ENCODE results near the gene KCMF1. TPM values are rescaled to one million over a fixed set of nuclear protein-coding genes. Genes with fewer than 3 reads are reported as not detected.
A peak's percentile ranks its signal among the peaks of the same experiment; 100 is the strongest.

KCMF1 gene
- total and polyA plus RNA-seq, 2 of the 13 experiments (the other 11 are each of a cell fraction or from before 2014, with no cell fraction given) = 62.1 to 116 TPM

GRCh38 chr2:84963692-84964405, 7.1 kb upstream of the KCMF1 start (continued):
- TF ChIP-seq KAT8 (CRISPR knock-in tag; IDR thresholded peaks at IDR 0.05) = peak; percentile 80
- TF ChIP-seq, protein P1, sequence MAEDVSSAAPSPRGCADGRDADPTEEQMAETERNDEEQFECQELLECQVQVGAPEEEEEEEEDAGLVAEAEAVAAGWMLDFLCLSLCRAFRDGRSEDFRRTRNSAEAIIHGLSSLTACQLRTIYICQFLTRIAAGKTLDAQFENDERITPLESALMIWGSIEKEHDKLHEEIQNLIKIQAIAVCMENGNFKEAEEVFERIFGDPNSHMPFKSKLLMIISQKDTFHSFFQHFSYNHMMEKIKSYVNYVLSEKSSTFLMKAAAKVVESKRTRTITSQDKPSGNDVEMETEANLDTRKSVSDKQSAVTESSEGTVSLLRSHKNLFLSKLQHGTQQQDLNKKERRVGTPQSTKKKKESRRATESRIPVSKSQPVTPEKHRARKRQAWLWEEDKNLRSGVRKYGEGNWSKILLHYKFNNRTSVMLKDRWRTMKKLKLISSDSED (CRISPR knock-in tag; IDR thresholded peaks at IDR 0.05) = no peak
- peak; percentile 97 for TF ChIP-seq BHLHE40 (IDR thresholded peaks at IDR 0.05; ENCODE audit: low read length)
- TF ChIP-seq, protein P2, sequence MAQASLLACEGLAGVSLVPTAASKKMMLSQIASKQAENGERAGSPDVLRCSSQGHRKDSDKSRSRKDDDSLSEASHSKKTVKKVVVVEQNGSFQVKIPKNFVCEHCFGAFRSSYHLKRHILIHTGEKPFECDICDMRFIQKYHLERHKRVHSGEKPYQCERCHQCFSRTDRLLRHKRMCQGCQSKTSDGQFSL (CRISPR knock-in tag; IDR thresholded peaks at IDR 0.05) = no peak
- TF ChIP-seq, protein P3, sequence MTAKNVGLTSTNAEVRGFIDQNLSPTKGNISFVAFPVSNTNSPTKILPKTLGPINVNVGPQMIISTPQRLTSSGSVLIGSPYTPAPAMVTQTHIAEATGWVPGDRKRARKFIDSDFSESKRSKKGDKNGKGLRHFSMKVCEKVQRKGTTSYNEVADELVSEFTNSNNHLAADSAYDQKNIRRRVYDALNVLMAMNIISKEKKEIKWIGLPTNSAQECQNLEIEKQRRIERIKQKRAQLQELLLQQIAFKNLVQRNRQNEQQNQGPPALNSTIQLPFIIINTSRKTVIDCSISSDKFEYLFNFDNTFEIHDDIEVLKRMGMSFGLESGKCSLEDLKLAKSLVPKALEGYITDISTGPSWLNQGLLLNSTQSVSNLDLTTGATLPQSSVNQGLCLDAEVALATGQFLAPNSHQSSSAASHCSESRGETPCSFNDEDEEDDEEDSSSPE (CRISPR knock-in tag; IDR thresholded peaks at IDR 0.05) = peak; percentile 82
- TF ChIP-seq EP300 (IDR thresholded peaks at IDR 0.05; ENCODE audit: low read depth in 2 of 2, low read length in 2 of 2) = peak; percentile 53 to 91; a peak in 2 of 4 replicates
- peak; percentile 73 for TF ChIP-seq EP300 (CRISPR knock-in tag; IDR thresholded peaks at IDR 0.05; ENCODE audit: borderline replicate concordance)
- TF ChIP-seq ZMAT3 (CRISPR knock-in tag; conservative IDR thresholded peaks at IDR 0.05) = 0 out of 2 replicates have a peak, but pooled peaks have one; percentile 15
- TF ChIP-seq, protein P4, sequence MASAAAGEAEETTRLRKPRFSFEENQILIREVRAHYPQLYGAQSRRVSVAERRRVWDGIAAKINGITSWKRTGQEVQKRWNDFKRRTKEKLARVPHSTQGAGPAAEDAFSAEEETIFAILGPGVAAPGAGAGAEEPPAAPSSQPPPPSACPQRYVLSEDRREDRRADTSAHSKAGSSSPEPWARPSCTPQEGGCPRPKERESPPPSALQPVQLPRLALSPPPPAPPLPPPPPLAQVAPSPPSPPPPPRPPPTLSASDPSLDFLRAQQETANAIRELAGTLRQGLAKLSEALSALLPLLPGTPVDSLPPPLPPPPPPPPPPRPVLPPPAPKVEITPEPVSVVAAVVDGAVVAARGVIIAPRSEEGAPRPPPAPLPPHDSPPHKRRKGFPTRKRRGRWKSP (CRISPR knock-in tag; IDR thresholded peaks at IDR 0.05) = peak; percentile 80; the same call in 1 of the 2 replicates
- TF ChIP-seq, protein P5, sequence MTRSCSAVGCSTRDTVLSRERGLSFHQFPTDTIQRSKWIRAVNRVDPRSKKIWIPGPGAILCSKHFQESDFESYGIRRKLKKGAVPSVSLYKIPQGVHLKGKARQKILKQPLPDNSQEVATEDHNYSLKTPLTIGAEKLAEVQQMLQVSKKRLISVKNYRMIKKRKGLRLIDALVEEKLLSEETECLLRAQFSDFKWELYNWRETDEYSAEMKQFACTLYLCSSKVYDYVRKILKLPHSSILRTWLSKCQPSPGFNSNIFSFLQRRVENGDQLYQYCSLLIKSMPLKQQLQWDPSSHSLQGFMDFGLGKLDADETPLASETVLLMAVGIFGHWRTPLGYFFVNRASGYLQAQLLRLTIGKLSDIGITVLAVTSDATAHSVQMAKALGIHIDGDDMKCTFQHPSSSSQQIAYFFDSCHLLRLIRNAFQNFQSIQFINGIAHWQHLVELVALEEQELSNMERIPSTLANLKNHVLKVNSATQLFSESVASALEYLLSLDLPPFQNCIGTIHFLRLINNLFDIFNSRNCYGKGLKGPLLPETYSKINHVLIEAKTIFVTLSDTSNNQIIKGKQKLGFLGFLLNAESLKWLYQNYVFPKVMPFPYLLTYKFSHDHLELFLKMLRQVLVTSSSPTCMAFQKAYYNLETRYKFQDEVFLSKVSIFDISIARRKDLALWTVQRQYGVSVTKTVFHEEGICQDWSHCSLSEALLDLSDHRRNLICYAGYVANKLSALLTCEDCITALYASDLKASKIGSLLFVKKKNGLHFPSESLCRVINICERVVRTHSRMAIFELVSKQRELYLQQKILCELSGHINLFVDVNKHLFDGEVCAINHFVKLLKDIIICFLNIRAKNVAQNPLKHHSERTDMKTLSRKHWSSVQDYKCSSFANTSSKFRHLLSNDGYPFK (CRISPR knock-in tag; IDR thresholded peaks at IDR 0.05; ENCODE audit: borderline replicate concordance) = no peak
- peak; percentile 97 for TF ChIP-seq ZNF460 (CRISPR knock-in tag; IDR thresholded peaks at IDR 0.05; ENCODE audit: borderline replicate concordance)
- no peak for TF ChIP-seq ZFP62 (CRISPR knock-in tag; IDR thresholded peaks at IDR 0.05)
- TF ChIP-seq, protein P6, sequence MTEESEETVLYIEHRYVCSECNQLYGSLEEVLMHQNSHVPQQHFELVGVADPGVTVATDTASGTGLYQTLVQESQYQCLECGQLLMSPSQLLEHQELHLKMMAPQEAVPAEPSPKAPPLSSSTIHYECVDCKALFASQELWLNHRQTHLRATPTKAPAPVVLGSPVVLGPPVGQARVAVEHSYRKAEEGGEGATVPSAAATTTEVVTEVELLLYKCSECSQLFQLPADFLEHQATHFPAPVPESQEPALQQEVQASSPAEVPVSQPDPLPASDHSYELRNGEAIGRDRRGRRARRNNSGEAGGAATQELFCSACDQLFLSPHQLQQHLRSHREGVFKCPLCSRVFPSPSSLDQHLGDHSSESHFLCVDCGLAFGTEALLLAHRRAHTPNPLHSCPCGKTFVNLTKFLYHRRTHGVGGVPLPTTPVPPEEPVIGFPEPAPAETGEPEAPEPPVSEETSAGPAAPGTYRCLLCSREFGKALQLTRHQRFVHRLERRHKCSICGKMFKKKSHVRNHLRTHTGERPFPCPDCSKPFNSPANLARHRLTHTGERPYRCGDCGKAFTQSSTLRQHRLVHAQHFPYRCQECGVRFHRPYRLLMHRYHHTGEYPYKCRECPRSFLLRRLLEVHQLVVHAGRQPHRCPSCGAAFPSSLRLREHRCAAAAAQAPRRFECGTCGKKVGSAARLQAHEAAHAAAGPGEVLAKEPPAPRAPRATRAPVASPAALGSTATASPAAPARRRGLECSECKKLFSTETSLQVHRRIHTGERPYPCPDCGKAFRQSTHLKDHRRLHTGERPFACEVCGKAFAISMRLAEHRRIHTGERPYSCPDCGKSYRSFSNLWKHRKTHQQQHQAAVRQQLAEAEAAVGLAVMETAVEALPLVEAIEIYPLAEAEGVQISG (CRISPR knock-in tag; IDR thresholded peaks at IDR 0.05) = peak; percentile 40
- TF ChIP-seq ZFX (CRISPR knock-in tag; IDR thresholded peaks at IDR 0.05; ENCODE audit: low read depth) = peak; percentile 55
- TF ChIP-seq SMC3 (IDR thresholded peaks at IDR 0.05; ENCODE audit: low read length) = peak; percentile 48; the same call in 1 of the 2 replicates
- TF ChIP-seq, protein P7, sequence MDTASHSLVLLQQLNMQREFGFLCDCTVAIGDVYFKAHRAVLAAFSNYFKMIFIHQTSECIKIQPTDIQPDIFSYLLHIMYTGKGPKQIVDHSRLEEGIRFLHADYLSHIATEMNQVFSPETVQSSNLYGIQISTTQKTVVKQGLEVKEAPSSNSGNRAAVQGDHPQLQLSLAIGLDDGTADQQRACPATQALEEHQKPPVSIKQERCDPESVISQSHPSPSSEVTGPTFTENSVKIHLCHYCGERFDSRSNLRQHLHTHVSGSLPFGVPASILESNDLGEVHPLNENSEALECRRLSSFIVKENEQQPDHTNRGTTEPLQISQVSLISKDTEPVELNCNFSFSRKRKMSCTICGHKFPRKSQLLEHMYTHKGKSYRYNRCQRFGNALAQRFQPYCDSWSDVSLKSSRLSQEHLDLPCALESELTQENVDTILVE (CRISPR knock-in tag; IDR thresholded peaks at IDR 0.05) = peak; percentile 79
- no peak for TF ChIP-seq RFX3 (CRISPR knock-in tag; IDR thresholded peaks at IDR 0.05)
- peak; percentile 85 for TF ChIP-seq CBX1 (IDR thresholded peaks at IDR 0.05; ENCODE audit: low read depth)
